Measurements from ENCODE around the gene CLEC16A.
A peak's percentile ranks its signal among the peaks of the same experiment; 100 is the strongest.

CLEC16A gene

DNA sequence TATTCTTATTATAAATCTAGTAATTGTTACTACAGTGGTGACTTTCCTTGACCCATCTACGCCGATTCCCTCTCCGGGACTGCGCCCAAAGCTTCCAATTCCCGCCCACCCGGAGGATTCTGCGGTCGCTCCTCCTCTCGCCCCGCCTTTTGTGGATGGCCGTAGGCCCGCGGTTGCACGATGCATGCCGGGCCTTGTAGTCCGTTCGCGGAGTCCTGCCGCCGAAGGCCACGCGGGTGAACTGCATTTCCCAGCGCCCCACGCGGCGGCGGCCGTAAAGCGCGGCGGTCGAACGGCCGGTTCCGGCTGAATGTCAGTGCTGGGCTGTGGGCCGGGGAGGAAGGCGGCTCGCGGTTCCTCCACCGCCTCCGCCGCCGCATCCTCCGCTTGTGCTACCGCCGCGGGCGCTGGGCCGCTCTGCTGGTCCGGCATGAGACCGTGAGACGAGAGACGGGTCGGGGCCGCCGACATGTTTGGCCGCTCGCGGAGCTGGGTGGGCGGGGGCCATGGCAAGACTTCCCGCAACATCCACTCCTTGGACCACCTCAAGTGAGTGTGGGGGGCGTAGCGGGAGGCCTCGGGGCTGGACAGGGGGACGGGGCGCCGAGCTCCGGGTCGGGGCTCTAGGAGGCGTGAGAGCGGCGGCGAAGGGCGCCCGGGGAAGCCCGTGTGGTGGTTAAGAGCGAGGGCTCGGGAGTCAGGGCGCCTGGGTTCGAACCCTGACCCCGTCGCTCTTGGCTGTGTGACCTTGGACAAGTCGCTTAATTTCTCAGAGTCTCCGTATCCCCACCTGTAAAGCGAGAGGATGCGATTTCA, at the start of gene CLEC16A:
Gene CLEC16A, plus strand, starts transcription at position 316 of the 816 bp plus-strand sequence. Its CDS starts 154 bp downstream, at position 470.
- TF ChIP-seq, protein P1, sequence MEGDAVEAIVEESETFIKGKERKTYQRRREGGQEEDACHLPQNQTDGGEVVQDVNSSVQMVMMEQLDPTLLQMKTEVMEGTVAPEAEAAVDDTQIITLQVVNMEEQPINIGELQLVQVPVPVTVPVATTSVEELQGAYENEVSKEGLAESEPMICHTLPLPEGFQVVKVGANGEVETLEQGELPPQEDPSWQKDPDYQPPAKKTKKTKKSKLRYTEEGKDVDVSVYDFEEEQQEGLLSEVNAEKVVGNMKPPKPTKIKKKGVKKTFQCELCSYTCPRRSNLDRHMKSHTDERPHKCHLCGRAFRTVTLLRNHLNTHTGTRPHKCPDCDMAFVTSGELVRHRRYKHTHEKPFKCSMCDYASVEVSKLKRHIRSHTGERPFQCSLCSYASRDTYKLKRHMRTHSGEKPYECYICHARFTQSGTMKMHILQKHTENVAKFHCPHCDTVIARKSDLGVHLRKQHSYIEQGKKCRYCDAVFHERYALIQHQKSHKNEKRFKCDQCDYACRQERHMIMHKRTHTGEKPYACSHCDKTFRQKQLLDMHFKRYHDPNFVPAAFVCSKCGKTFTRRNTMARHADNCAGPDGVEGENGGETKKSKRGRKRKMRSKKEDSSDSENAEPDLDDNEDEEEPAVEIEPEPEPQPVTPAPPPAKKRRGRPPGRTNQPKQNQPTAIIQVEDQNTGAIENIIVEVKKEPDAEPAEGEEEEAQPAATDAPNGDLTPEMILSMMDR (conservative IDR thresholded peaks at IDR 0.05): no peak
- H3K27ac ChIP-seq: peak within 1 kb of the TSS; percentile 61; the same call in 1 of the 2 replicates

GRCh38 chr16:10895053-10895946, 49.1 kb upstream of the CLEC16A start:
- no peak overlapping the region for H3K27ac ChIP-seq
- TF ChIP-seq, protein P1 (conservative IDR thresholded peaks at IDR 0.05): no peak

DNA sequence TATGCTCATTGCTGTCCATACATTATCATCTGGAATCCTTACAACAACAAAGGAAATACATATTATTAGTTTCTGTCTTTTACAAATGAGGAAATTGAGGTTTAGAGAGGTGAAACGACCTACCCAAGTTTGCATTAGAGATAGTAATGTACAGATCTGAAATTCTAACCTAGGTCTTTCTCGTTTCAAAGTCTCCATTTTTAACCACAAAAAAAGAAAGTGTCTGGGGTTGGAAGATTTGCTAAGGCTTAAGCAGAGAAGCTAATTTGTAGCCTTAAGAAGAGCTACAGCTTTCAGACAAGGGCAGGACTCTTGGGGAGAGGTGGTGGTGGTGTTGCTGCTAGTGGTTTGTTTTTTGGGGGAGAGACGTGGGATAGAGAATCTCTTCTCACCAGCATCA, 48.2 kb upstream of the CLEC16A start:
- TF ChIP-seq, protein P1 (conservative IDR thresholded peaks at IDR 0.05): no peak
- H3K27ac ChIP-seq: no peak overlapping the region

- H3K27ac ChIP-seq: no peak overlapping the region
- TF ChIP-seq, protein P1 (conservative IDR thresholded peaks at IDR 0.05): no peak
Measured at GRCh38 chr16:10896723-10897122, 47.6 kb upstream of the CLEC16A start.

GRCh38 chr16:10897134-10897533, 47.2 kb upstream of the CLEC16A start:
- TF ChIP-seq, protein P1 (conservative IDR thresholded peaks at IDR 0.05): no peak
- H3K27ac ChIP-seq: no peak overlapping the region

GRCh38 chr16:10902999-10903398, 41.4 kb upstream of the CLEC16A start:
- TF ChIP-seq, protein P1 (conservative IDR thresholded peaks at IDR 0.05): no peak
- no peak overlapping the region for H3K27ac ChIP-seq

DNA sequence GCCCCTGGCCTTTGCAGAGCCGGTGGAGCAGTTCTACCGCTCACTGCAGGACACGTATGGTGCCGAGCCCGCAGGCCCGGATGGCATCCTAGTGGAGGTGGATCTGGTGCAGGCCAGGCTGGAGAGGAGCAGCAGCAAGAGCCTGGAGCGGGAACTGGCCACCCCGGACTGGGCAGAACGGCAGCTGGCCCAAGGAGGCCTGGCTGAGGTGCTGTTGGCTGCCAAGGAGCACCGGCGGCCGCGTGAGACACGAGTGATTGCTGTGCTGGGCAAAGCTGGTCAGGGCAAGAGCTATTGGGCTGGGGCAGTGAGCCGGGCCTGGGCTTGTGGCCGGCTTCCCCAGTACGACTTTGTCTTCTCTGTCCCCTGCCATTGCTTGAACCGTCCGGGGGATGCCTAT, 37.9 kb upstream of the CLEC16A start:
- TF ChIP-seq, protein P1 (conservative IDR thresholded peaks at IDR 0.05): no peak
- H3K27ac ChIP-seq: no peak overlapping the region
